Measurements from ENCODE around the gene TCHP. TPM values are rescaled to one million over a fixed set of nuclear protein-coding genes. Genes with fewer than 3 reads are reported as not detected.
A peak's percentile ranks its signal among the peaks of the same experiment; 100 is the strongest.

The TCHP gene
- total and polyA plus RNA-seq, 2 of the 13 experiments (the other 11 are each of a cell fraction or from before 2014, with no cell fraction given), result 6.7 to 12.2 TPM

GRCh38 chr12:109947521-109947920 lies 47.4 kb downstream of the TCHP start:
- H3K4me3 ChIP-seq (replicated peaks in 1 of 3; ENCODE audit: insufficient read depth in 1 of 3, low read depth in 2 of 3, low read length in 3 of 3), result no peak overlapping the region
- no peaks in the 10 kb centered on the region for H3K79me2 ChIP-seq (ENCODE audit: insufficient read depth, low read length)
- in situ Hi-C loops (cut with HindIII; ENCODE audit: extremely low pct_ligation_motif_present, low pct_unique_long_range_greater_than_20kb) (no loop called here), intact Hi-C loops (cut with micrococcal nuclease; ENCODE audit: unreplicated experiment) (loop anchor here (5.0 kb wide), 1 partner anchor 50 kb away; the partner anchor contains the start of genes ANKRD13A and GIT2)
- H3K4me1 ChIP-seq (ENCODE audit: insufficient read depth, low read length), result peaks cover 76% of the 10 kb centered on the region
- ATAC-seq, result no peak
- WGBS (ENCODE audit: low lambda C conversion rate), result 53% methylated on average over 3 of the region's 3 CpGs
- H3K4me2 ChIP-seq (ENCODE audit: low read depth, low read length), result no peak overlapping the region
- TF ChIP-seq SOX13 (IDR thresholded peaks at IDR 0.05) (no peak), SOX13 (CRISPR knock-in tag; conservative IDR thresholded peaks at IDR 0.05 in 1 of 2, IDR thresholded peaks at IDR 0.05 in 1 of 2) (peak in 1 of 2 experiments; percentile 18; a peak in 1 of 4 replicates), TOE1 (CRISPR knock-in tag; IDR thresholded peaks at IDR 0.05) (no peak), ZNF24 (IDR thresholded peaks at IDR 0.05) (no peak), ZBTB33 (CRISPR knock-in tag; IDR thresholded peaks at IDR 0.05) (no peak), TBL1XR1 (IDR thresholded peaks at IDR 0.05; ENCODE audit: borderline replicate concordance, low read length, partially characterized antibody) (no peak)
- no TSS peak for BruUV-seq (replicated peaks)
- H3K36me3 ChIP-seq (replicated peaks in 1 of 2; ENCODE audit: control insufficient read depth in 1 of 2, insufficient read depth in 2 of 2, low read length in 2 of 2), result peaks cover 7 to 24% of the 10 kb centered on the region in 2 experiments
- peak overlapping the region; percentile 76 for H3K27ac ChIP-seq (ENCODE audit: extremely low read length, insufficient read depth, low read length)
- no peaks in the 10 kb centered on the region for H3K27me3 ChIP-seq (ENCODE audit: control insufficient read depth in 1 of 2, insufficient read depth in 2 of 2, low read length in 2 of 2)
- H2AFZ ChIP-seq (ENCODE audit: low read length), result no peak overlapping the region
- H4K20me1 ChIP-seq (ENCODE audit: insufficient read depth, low read length), result no peaks in the 10 kb centered on the region
- ChIA-PET CTCF (ENCODE audit: low intra/inter-chr PET ratio, low total read pairs) (no interaction called here), POLR2A (interaction anchor here (1.1 kb wide), 1 partner anchor 51 kb away, joined by 4 read pairs; the partner anchor contains the start of gene ANKRD13A)
- H3K9me3 ChIP-seq (ENCODE audit: low read length), result no peaks in the 10 kb centered on the region
- no peak overlapping the region; the same call in 1 of the 2 replicates for H3K9ac ChIP-seq (ENCODE audit: insufficient read depth, low read depth, low read length)
- peak; percentile 21 for FAIRE-seq
- DNase-seq (ENCODE audit: low spot score), result no peak

All from HepG2 (cell line).